Muscle layer of colon (tissue), 2 donors: Measurements from ENCODE around the gene CDC42BPB.

Experiments
- H3K27ac ChIP-seq: one replicate; pipeline ENCODE4 v1.7.0; 2013; ENCODE audit warnings: low read depth, mild to moderate bottlenecking, low read length, moderate library complexity
- H3K27me3 ChIP-seq, 2 donors: one replicate each; pipeline ENCODE4 v1.7.0; 2013; ENCODE audit warnings: low read length in 2 of 2, mild to moderate bottlenecking in 2 of 2; ENCODE audit not compliant: insufficient read depth in 2 of 2, control insufficient read depth in 1 of 2
- H3K36me3 ChIP-seq: one replicate; pipeline ENCODE4 v1.7.0; 2013; ENCODE audit warnings: mild to moderate bottlenecking, low read length; ENCODE audit not compliant: insufficient read depth
- H3K4me1 ChIP-seq: one replicate; pipeline ENCODE4 v1.7.0; 2013; ENCODE audit warnings: mild to moderate bottlenecking, low read length; ENCODE audit not compliant: insufficient read depth
- H3K4me3 ChIP-seq, 2 donors: one replicate each; pipeline ENCODE4 v1.7.0; 2013; ENCODE audit warnings: low read length in 2 of 2, low read depth in 1 of 2, mild to moderate bottlenecking in 1 of 2, moderate library complexity in 1 of 2
- H3K9ac ChIP-seq: one replicate; pipeline ENCODE4 v1.7.0; 2013; ENCODE audit warnings: low read length
- H3K9me3 ChIP-seq: one replicate; pipeline ENCODE4 v1.7.0; 2013; ENCODE audit warnings: mild to moderate bottlenecking, low read length
- donor health status: abdominal sarcoma.
- donor health status: Adenocarcinoma of cecum.

The CDC42BPB gene

GRCh38 chr14:102943454-102943853, 113.9 kb downstream of the CDC42BPB start:
- Histone ChIP-seq H3K27me3 (no peaks in the 10 kb centered on the region), H3K4me1 (no peaks in the 10 kb centered on the region), H3K9me3 (no peaks in the 10 kb centered on the region), H3K9ac (no peak overlapping the region), H3K4me3 (no peak overlapping the region), H3K36me3 (peaks cover 55% of the 10 kb centered on the region), H3K27ac (no peak overlapping the region)

- no peaks in the 10 kb centered on the region for H3K4me1 ChIP-seq
- H3K36me3 ChIP-seq, result peaks cover 58% of the 10 kb centered on the region
- no peaks in the 10 kb centered on the region for H3K27me3 ChIP-seq
- no peak overlapping the region for H3K9ac ChIP-seq
- H3K9me3 ChIP-seq, result no peaks in the 10 kb centered on the region
- no peak overlapping the region for H3K4me3 ChIP-seq
- no peak overlapping the region for H3K27ac ChIP-seq
Observed at GRCh38 chr14:102942069-102942468, 115.3 kb downstream of the CDC42BPB start.

GRCh38 chr14:102941419-102942011, 115.8 kb downstream of the CDC42BPB start:
- peaks cover 53% of the 10 kb centered on the region for H3K36me3 ChIP-seq
- no peaks in the 10 kb centered on the region for H3K9me3 ChIP-seq
- H3K9ac ChIP-seq, result no peak overlapping the region
- no peaks in the 10 kb centered on the region for H3K4me1 ChIP-seq
- H3K4me3 ChIP-seq, result no peak overlapping the region
- H3K27me3 ChIP-seq, result no peaks in the 10 kb centered on the region
- H3K27ac ChIP-seq, result no peak overlapping the region

GRCh38 chr14:102940729-102941362, 116.5 kb downstream of the CDC42BPB start:
- no peaks in the 10 kb centered on the region for H3K9me3 ChIP-seq
- no peak overlapping the region for H3K4me3 ChIP-seq
- no peaks in the 10 kb centered on the region for H3K27me3 ChIP-seq
- no peaks in the 10 kb centered on the region for H3K4me1 ChIP-seq
- H3K9ac ChIP-seq, result no peak overlapping the region
- H3K27ac ChIP-seq, result no peak overlapping the region
- H3K36me3 ChIP-seq, result peaks cover 54% of the 10 kb centered on the region

- Histone ChIP-seq H3K36me3 (peaks cover 45% of the 10 kb centered on the region), H3K27me3 (no peaks in the 10 kb centered on the region), H3K9me3 (no peaks in the 10 kb centered on the region), H3K9ac (no peak overlapping the region), H3K4me3 (no peak overlapping the region), H3K4me1 (no peaks in the 10 kb centered on the region), H3K27ac (no peak overlapping the region)
Observed at GRCh38 chr14:102939820-102940561, 117.4 kb downstream of the CDC42BPB start.

- Histone ChIP-seq H3K4me1 (no peaks in the 10 kb centered on the region), H3K9me3 (no peaks in the 10 kb centered on the region), H3K36me3 (peaks cover 40% of the 10 kb centered on the region), H3K4me3 (no peak overlapping the region), H3K27ac (no peak overlapping the region), H3K27me3 (no peaks in the 10 kb centered on the region), H3K9ac (no peak overlapping the region)
Observed at GRCh38 chr14:102939329-102939728, 118.0 kb downstream of the CDC42BPB start.

GRCh38 chr14:102938191-102938590, 119.2 kb downstream of the CDC42BPB start:
- Histone ChIP-seq H3K36me3 (peaks cover 29% of the 10 kb centered on the region), H3K9me3 (no peaks in the 10 kb centered on the region), H3K27ac (no peak overlapping the region), H3K9ac (no peak overlapping the region), H3K4me3 (no peak overlapping the region), H3K27me3 (no peaks in the 10 kb centered on the region), H3K4me1 (no peaks in the 10 kb centered on the region)

- no peak overlapping the region for H3K27ac ChIP-seq
- no peak overlapping the region for H3K4me3 ChIP-seq
- H3K36me3 ChIP-seq, result peaks cover 29% of the 10 kb centered on the region
- H3K9ac ChIP-seq, result no peak overlapping the region
- no peaks in the 10 kb centered on the region for H3K9me3 ChIP-seq
- no peaks in the 10 kb centered on the region for H3K4me1 ChIP-seq
- H3K27me3 ChIP-seq, result no peaks in the 10 kb centered on the region
Observed at GRCh38 chr14:102937331-102938175, 119.8 kb downstream of the CDC42BPB start.

- no peak overlapping the region for H3K9ac ChIP-seq
- H3K36me3 ChIP-seq, result peaks cover 38% of the 10 kb centered on the region
Observed at GRCh38 chr14:102935756-102936155, 121.6 kb downstream of the CDC42BPB start.

GRCh38 chr14:102933618-102934231, 123.6 kb downstream of the CDC42BPB start:
- Histone ChIP-seq H3K9ac (no peak overlapping the region), H3K4me1 (peaks cover 9% of the 10 kb centered on the region), H3K27me3 (peaks cover 0 to 23% of the 10 kb centered on the region in 2 donors), H3K36me3 (peaks cover 26% of the 10 kb centered on the region), H3K9me3 (no peaks in the 10 kb centered on the region), H3K4me3 (no peak overlapping the region), H3K27ac (no peak overlapping the region)

More at GRCh38 chr14:102935756-102936155, 121.6 kb downstream of the CDC42BPB start:
- Histone ChIP-seq H3K4me3 (no peak overlapping the region), H3K27ac (no peak overlapping the region), H3K4me1 (no peaks in the 10 kb centered on the region), H3K9me3 (no peaks in the 10 kb centered on the region), H3K27me3 (peaks cover 0 to 3% of the 10 kb centered on the region in 2 donors)
